Loucy (cell line): Measurements from ENCODE around the gene SNCA.

ENCODE experiments used
- EZH2phosphoT487 ChIP-seq: fragments of 200-600 bp; IDR thresholded peaks from 2 replicates; pipeline ENCODE4 v1.6.1; 2018; ENCODE audit warnings: antibody characterized with exemption, mild to moderate bottlenecking, moderate library complexity, borderline replicate concordance
- TF ChIP-seq, protein P1 (sequence below): fragments of 200-600 bp; sonication (generic); conservative IDR thresholded peaks from 2 replicates; pipeline ENCODE4 v1.5.1; 2014; ENCODE audit warnings: mild to moderate bottlenecking, antibody characterized with exemption, low read length

GRCh38 chr4:89837993-89838390, 1.0 kb upstream of the SNCA start:
- TF ChIP-seq, protein P1, sequence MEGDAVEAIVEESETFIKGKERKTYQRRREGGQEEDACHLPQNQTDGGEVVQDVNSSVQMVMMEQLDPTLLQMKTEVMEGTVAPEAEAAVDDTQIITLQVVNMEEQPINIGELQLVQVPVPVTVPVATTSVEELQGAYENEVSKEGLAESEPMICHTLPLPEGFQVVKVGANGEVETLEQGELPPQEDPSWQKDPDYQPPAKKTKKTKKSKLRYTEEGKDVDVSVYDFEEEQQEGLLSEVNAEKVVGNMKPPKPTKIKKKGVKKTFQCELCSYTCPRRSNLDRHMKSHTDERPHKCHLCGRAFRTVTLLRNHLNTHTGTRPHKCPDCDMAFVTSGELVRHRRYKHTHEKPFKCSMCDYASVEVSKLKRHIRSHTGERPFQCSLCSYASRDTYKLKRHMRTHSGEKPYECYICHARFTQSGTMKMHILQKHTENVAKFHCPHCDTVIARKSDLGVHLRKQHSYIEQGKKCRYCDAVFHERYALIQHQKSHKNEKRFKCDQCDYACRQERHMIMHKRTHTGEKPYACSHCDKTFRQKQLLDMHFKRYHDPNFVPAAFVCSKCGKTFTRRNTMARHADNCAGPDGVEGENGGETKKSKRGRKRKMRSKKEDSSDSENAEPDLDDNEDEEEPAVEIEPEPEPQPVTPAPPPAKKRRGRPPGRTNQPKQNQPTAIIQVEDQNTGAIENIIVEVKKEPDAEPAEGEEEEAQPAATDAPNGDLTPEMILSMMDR: no peak
- no peak for TF ChIP-seq EZH2phosphoT487
